Heart right ventricle (tissue), 16 donors: ENCODE results near the gene F10. TPM values are rescaled to one million over a fixed set of nuclear protein-coding genes. Genes with fewer than 3 reads are reported as not detected.
"Not testable (repeated sequence)": the region's sequence is repeated elsewhere in the genome, so short reads cannot be mapped to it uniquely, and the experiment has no call there.

ENCODE experiments used
- ATAC-seq, 8 donors: fragments of 200-7000 bp; cut with Tn5 transposase; one replicate each; pipeline ENCODE4 v1.9.1; 2020; ENCODE audit warnings: mild to moderate bottlenecking in 8 of 8, moderate library complexity in 8 of 8, moderate number of reproducible peaks in 1 of 8
- DNase-seq, 2 donors: peaks; one replicate each; pipeline ENCODE4 v3.0.0-alpha.2; 2020
- H3K27ac ChIP-seq, 10 donors: fragments of 200-600 bp; sonication (generic) in 2 of 10; one replicate each; pipeline versions ENCODE4 v1.5.0 to v1.8.0; 2020 to 2022; ENCODE audit warnings: mild to moderate bottlenecking in 3 of 10
- H3K27me3 ChIP-seq, 7 donors: fragments of 200-600 bp; one replicate each; pipeline ENCODE4 v1.8.0; 2021 to 2022; ENCODE audit warnings: mild to moderate bottlenecking in 2 of 7
- H3K36me3 ChIP-seq, 9 donors: fragments of 200-600 bp; sonication (generic) in 1 of 9; one replicate each; pipeline versions ENCODE4 v1.5.0 to v1.8.0; 2020 to 2022; ENCODE audit warnings: mild to moderate bottlenecking in 2 of 9
- H3K4me1 ChIP-seq, 9 donors: fragments of 200-600 bp; sonication (generic) in 1 of 9; one replicate each; pipeline versions ENCODE4 v1.5.0 to v1.8.0; 2020 to 2022; ENCODE audit warnings: mild to moderate bottlenecking in 4 of 9
- H3K4me3 ChIP-seq, 10 donors: fragments of 200-600 bp; sonication (generic) in 2 of 10; one replicate each; pipeline versions ENCODE4 v1.5.0 to v1.8.0; 2020 to 2022; ENCODE audit warnings: mild to moderate bottlenecking in 7 of 10, moderate library complexity in 2 of 10
- H3K9me3 ChIP-seq, 11 donors: fragments of 200-600 bp in 10 of 11; sonication (generic) in 2 of 11; one replicate each; pipeline versions ENCODE4 v1.5.0 to v1.8.0; 2013 to 2022; ENCODE audit warnings: mild to moderate bottlenecking in 2 of 11, control low read depth in 1 of 11, moderate library complexity in 1 of 11
- CTCF ChIP-seq, 9 donors: fragments of 200-600 bp; sonication (generic) in 2 of 9; IDR thresholded peaks; one replicate each; pipeline versions ENCODE4 v1.5.0 to v1.8.0; 2021 to 2022; ENCODE audit warnings: antibody characterized with exemption in 9 of 9, mild to moderate bottlenecking in 5 of 9, moderate library complexity in 1 of 9
- WGBS, 2 donors: extraction: QIAGEN DNeasy Blood & Tissue Kit; methylation state at CpG; one replicate each; pipeline ENCODE4 v1.1.7; 2013; ENCODE audit warnings: inconsistent platforms in 1 of 2; 5-methylcytosine and 5-hydroxymethylcytosine counted together
- intact Hi-C, 10 donors: fragments of 100-400 bp; cut with DNase I; formaldehyde crosslinking; loops; one replicate each; pipeline versions ENCODE4 v1.11.1 to v1.14.2; 2022
- polyA plus RNA-seq, 2 donors: library from polyadenylated mRNA; stranded (reverse); fragments of 200-250 nt; gene quantifications; one replicate each; pipeline ENCODE4 v1.2.3, GENCODE V29; 2013
- total RNA-seq, 10 donors: library from RNA; stranded (reverse); fragmentation: NEBNext Ultra II Directional in 3 of 10; extraction: Animal tissue kit (Norgen Biotek cat#: 25700) in 3 of 10; gene quantifications; one replicate each; pipeline versions ENCODE4 v1.2.1 to v1.2.4, GENCODE V29; 2021 to 2023
- donor health status: Arrhythmogenic right ventricular cardiomyopathy.
- donor health status: ischemic (EF 13 %, LVEDD 7.1; RV severe dilation, severe dysfunction).
- donor health status: healthy with polysubstance abuse.
- donor health status: DM: no; HTN: yes; CAD: no.
- donor health status: DM: no; HTN: no; CAD: no.
- donor health status: ischemic (EF 25% LVEDD 6.9; RV normal size, moderate dysfunction).
- donor health status: ischemic (EF 25% LVEDD 5.7; RV mildly dilated, moderate dysfunction).
- donor health status: healthy.
- donor health status: DM: yes; HTN: yes; CAD: no.
- donor health status: Ischemic cardiomyopathy.
- donor health status: ischemic (EF 35%, LVEDD 5.7; RV mildly dilated, moderate dysfunction).
- donor health status: nonischemic (EF 11% LVEDD 7.7; RV severe dilation, severe dysfunction).
- donor health status: DM: yes; HTN: yes; CAD: no.
- donor health status: PGD.
- donor health status: ischemic (EF 29% LVEDD 5.4; RV normal size, mild dysfunction).
- donor health status: nonischemic (EF 23%, LVEDD 6.1; RV moderate dilation, normal function).

The F10 gene
- total and polyA plus RNA-seq, 12 donors: 1.7 to 15.1 (median 6.3) TPM

- no peaks in the 10 kb centered on the region for H3K36me3 ChIP-seq
- intact Hi-C loops: loop anchor here in 2 of 10 donors (10.0 kb wide), 2 partner anchors 56 to 124 kb away; no protein-coding TSS in a partner anchor
- H3K9me3 ChIP-seq: peaks cover 0 to 10% (median 0%) of the 10 kb centered on the region in 11 donors
- peaks cover 0 to 32% (median 27%) of the 10 kb centered on the region in 7 donors for H3K27me3 ChIP-seq
- ATAC-seq (no peak), DNase-seq (no peak)
- no peak for TF ChIP-seq CTCF (IDR thresholded peaks at IDR 0.05)
- WGBS, 2 donors: 65 to 78% methylated on average over 7 of the region's 7 CpGs
- H3K27ac ChIP-seq: no peak overlapping the region
- H3K4me1 ChIP-seq: peaks cover 0 to 6% (median 2%) of the 10 kb centered on the region in 9 donors
- H3K4me3 ChIP-seq: no peak overlapping the region
Measured at GRCh38 chr13:113158946-113159345, 36.3 kb downstream of the F10 start.

GRCh38 chr13:113159701-113160100 is 37.1 kb downstream of the F10 start:
- H3K27ac ChIP-seq: no peak overlapping the region
- ATAC-seq (no peak), DNase-seq (no peak)
- H3K27me3 ChIP-seq: peaks cover 0 to 32% (median 27%) of the 10 kb centered on the region in 7 donors
- 83 to 85% methylated on average over 20 of the region's 20 CpGs for WGBS, 2 donors
- H3K36me3 ChIP-seq: no peaks in the 10 kb centered on the region
- peaks cover 0 to under 1% (median 0%) of the 10 kb centered on the region in 9 donors for H3K4me1 ChIP-seq
- peaks cover 0 to 10% (median 0%) of the 10 kb centered on the region in 11 donors for H3K9me3 ChIP-seq
- H3K4me3 ChIP-seq: no peak overlapping the region
- intact Hi-C loops: loop anchor here in 2 of 10 donors (10.0 kb wide), 2 partner anchors 55 to 125 kb away; no protein-coding TSS in a partner anchor
- no peak for TF ChIP-seq CTCF (IDR thresholded peaks at IDR 0.05)

- Histone ChIP-seq H3K27ac (no peak overlapping the region), H3K9me3 (peaks cover 0 to 4% (median 0%) of the 10 kb centered on the region in 11 donors), H3K4me3 (no peak overlapping the region), H3K4me1 (no peaks in the 10 kb centered on the region), H3K36me3 (no peaks in the 10 kb centered on the region), H3K27me3 (peaks cover 0 to 32% (median 27%) of the 10 kb centered on the region in 7 donors)
- intact Hi-C loops: no loop called here
- ATAC-seq (no peak), DNase-seq (no peak)
- no peak for TF ChIP-seq CTCF (IDR thresholded peaks at IDR 0.05)
- 71 to 74% methylated on average over 12 of the region's 12 CpGs for WGBS, 2 donors
Measured at GRCh38 chr13:113160983-113161382, 38.4 kb downstream of the F10 start.

- H3K9me3 ChIP-seq: no peaks in the 10 kb centered on the region
- no peaks in the 10 kb centered on the region for H3K4me1 ChIP-seq
- ATAC-seq (no peak), DNase-seq (no peak)
- no peak overlapping the region for H3K27ac ChIP-seq
- no peak for TF ChIP-seq CTCF (IDR thresholded peaks at IDR 0.05)
- H3K4me3 ChIP-seq: no peak overlapping the region
- WGBS, 2 donors: 59 to 63% methylated on average over 10 to 16 of the region's 16 CpGs
- H3K27me3 ChIP-seq: peaks cover 0 to 32% (median 27%) of the 10 kb centered on the region in 7 donors
- intact Hi-C loops: no loop called here
- no peaks in the 10 kb centered on the region for H3K36me3 ChIP-seq
Measured at GRCh38 chr13:113161433-113161832, 38.8 kb downstream of the F10 start.

GRCh38 chr13:113161975-113162374 is 39.4 kb downstream of the F10 start:
- ATAC-seq, H3K27ac ChIP-seq, DNase-seq, intact Hi-C loops, H3K4me3 ChIP-seq, H3K4me1 ChIP-seq, H3K9me3 ChIP-seq, H3K36me3 ChIP-seq: not testable (repeated sequence)
- 43 to 55% methylated on average over 8 to 11 of the region's 13 CpGs for WGBS, 2 donors
- peaks cover 0 to 32% (median 27%) of the 10 kb centered on the region in 7 donors for H3K27me3 ChIP-seq
